Measurements from ENCODE around the gene FRMD5. TPM values are rescaled to one million over a fixed set of nuclear protein-coding genes. Genes with fewer than 3 reads are reported as not detected.

Gene FRMD5
- total RNA-seq, 2 donors from 2014 or later, result 0.33 to 0.37 TPM

DNA sequence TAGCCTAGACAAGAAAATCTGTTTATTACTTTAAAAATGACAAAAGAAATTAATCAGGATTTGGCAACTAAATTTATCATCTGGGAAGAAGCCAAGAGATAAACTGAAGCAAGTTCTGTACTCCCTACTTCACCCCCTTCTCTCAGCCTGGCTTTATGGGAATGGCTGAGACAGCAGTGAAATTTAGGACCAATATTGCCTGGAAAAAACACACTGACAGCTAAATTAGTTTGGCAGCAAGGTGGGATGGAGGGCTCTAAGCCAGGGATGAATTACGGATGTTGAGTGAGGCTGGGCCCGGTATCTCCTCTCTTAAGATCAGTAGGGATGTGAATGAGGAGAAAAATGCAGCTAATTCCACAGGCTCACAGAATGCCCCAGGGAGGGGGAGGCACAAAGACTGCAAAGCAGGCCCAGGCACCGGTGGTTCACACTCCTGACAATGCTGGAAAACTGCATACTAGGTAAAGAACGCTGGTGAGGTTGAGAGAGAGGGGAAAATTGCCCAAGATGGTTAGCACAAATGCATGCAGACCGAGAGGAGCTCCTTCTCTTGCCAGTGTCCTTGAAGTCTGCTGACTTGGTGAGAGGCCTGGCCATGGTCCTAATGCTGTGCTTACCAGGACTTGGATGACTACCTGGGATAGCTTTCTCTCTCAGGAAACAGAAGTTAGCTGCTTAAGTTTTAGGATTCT, 279.3 kb downstream of the FRMD5 start:
- intact Hi-C loops (cut with DNase I), result no loop called here

DNA sequence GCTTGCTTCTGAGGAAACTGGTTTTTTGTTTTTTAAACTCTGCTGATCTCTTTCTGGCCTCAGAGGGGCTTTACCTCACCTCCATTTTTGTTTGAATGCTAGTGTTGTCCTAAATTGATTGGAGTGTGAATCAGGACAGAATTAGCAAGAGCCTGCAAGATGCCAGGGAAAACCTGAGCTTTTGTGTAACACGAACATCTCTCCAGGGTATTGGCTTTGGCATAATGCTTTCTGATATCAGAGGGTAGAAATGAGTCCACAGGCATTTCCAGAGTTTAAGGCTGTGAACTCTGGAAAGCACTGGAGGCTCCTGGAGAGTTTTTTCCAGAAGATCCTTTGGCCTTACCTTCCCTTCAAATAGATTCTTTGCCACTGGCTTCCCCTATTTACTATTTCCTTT, 281.1 kb downstream of the FRMD5 start:
- intact Hi-C loops (cut with DNase I), result no loop called here
- no peak for DNase-seq (ENCODE audit: low spot score)

More for the DNA sequence above, 279.3 kb downstream of the FRMD5 start:
- no peak for DNase-seq (ENCODE audit: low spot score)

DNA sequence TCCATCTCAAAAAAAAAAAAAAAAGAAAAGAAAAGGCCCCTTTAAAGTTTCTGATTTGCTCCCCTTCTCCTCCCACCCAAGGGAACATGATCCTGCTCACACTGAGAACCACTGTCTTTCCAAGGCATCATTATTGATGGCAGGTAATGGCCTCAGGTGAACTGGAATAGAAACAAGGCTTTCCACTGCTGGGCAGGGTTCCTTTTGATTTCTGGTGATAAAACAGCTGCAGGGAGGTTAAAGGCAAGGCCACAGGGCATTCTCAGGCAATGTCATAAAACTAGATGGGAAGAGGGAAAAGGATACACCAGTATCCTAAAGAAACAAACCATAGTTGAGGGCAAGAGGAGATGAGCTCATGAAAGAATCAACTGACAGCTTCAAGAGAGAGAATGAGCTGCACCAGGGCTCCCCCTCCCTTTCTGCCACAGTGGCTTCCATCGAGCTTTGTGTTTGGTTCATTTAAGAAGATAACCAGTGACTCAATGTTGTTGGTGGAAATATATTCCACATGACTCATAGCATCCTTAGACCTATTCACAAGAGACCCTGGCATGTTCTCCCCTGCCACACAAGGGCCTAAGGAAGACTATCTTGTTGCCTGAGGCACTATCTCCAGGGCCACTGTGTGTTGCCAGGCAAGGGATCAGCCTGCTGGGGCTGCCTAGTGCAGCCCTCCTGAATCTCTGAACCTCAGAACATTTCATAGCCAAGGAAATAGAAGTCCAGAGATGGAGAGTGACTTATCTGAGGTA, 281.9 kb downstream of the FRMD5 start:
- DNase-seq (ENCODE audit: low spot score), result no peak
- intact Hi-C loops (cut with DNase I), result no loop called here

DNA sequence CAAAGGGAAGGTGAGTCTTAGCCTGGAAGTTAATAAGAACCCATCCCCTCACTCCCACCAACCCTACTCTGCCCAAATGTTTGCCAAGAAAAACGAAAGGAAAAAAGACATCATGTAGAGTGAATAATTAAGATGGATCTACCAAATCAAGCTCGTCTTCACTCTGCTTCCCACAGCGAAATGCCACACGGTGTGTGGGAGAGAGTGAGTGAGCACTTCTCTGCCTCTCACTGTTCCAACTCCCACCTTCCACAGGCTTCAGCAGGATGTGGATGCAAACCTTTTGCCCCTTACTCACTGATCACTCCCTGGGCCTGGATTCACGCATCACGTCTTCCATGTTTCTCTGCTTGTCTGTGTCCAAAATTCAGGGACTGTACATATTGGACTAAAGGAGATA, 282.9 kb downstream of the FRMD5 start:
- intact Hi-C loops (cut with DNase I), result no loop called here

DNA sequence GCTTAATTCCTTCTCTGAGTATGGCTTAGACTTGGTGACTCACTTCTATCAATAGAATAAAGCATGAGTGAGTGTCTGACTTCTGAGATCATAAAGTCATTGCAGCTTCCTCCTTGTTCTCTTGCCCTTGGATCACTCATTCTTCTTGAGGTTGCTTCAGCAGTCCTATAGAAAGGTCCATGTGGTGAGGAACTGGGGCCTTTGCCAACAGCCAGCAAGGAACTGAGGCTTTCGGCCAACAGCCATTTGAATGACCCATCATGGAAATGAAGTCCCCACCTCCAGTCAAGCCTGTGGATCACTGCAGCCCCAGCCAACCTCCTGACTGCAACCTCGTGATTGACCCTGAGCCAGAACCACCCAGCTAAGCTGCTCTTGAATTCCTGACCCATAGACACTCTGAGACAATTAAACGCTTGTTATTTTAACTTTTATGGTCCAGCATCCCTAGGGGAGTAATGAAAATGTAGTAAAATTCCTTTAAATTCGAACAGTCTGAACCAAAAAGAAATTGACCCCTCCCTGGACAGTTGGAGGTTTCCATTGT, 283.8 kb downstream of the FRMD5 start:
- intact Hi-C loops (cut with DNase I), result no loop called here
- DNase-seq (ENCODE audit: low spot score), result peak; percentile 86

More for the DNA sequence above, 282.9 kb downstream of the FRMD5 start:
- no peak for DNase-seq (ENCODE audit: low spot score)

DNA sequence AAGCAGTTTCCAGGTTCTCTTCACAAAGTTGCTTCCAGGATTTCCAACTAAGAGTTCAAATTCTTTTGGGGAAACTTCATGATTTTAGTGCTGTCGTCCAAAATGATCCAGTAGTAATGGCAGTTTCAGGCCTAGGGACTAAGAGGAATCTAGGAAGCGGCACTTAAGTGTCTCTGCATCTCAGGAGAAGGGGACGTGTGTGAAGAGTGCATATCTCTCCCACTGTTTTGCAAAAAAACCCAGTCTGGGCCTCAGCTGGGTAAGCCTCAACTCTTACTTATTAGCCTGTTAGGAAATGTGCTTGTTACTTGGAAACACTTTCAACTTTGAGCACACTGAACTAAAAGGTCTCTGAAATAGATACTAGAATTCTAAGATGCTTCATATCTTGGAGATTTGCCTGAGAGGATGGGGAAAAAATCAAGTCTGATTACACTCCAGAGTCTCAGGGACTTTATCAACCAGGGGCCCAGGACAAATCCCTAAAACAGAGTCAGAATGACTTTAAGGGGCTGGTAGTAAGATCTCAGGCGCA, 286.5 kb downstream of the FRMD5 start:
- intact Hi-C loops (cut with DNase I), result loop anchor here (10.0 kb wide), 2 partner anchors 156 to 306 kb away; no protein-coding TSS in a partner anchor
- no peak for DNase-seq (ENCODE audit: low spot score)

DNA sequence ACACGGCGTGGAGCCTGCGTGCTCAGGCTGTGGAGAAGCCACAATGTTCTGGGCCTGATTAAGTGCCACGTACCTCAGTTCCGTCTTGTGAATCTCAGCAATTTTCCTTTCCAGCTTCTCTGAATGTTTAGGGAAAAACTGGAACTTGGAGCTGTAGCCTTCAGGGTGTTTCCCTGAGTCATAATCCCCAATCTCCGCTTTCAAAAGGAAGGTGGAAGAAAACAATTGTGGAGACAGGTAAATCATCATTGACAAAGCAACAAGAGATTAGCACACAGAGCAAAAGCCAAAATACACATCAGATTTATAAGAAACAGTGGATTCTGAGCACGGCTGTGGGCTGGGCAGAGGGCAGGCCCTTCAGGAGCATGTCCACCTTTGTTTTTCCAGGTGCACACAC, 289.3 kb downstream of the FRMD5 start:
- no peak for DNase-seq (ENCODE audit: low spot score)
- intact Hi-C loops (cut with DNase I), result loop anchor here (10.0 kb wide), 2 partner anchors 159 to 309 kb away; no protein-coding TSS in a partner anchor

DNA sequence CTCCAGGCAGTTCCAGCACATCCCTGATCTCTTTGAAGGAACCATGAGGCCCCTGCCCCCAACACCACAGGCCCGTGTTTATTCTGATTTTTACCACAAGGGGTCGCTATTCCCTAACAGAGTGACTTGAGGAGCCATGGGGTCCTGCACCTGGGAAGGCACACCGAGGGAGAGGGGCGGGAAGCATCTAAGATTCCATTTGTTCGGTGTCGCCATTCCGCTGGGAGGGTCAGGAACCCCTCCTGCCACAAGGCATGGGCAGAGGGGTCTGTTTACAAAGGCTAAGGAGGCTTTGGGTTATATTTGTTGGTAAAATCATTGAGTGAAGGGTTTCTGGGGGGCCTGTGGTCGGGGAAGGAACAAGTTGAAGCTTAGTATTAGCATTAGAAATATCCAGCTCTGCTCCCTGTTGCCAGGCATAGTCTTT, 291.2 kb downstream of the FRMD5 start:
- DNase-seq (ENCODE audit: low spot score), result no peak
- intact Hi-C loops (cut with DNase I), result loop anchor here (10.0 kb wide), 2 partner anchors 161 to 311 kb away; no protein-coding TSS in a partner anchor

DNA sequence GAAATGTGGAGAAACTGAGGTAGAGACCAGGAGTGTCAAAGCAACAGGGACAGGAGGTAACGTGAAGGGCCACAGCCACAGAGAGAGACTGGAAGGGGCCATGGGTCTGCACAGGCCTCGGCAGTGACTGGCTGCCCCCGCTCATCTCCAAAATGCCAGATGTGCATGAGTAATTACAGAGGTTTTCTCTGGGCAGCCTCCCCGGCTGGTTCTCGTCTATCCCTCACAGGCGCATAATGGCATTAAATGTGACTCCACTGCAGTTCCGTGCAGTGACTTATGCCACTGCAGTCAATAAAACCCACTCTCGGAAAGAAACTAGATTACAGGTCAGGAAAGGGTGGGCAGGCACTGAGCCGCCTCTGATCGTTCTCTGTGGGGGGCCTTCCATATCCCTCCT, 293.6 kb downstream of the FRMD5 start:
- intact Hi-C loops (cut with DNase I), result loop anchor here (10.0 kb wide), 2 partner anchors 163 to 313 kb away; no protein-coding TSS in a partner anchor
- no peak for DNase-seq (ENCODE audit: low spot score)

DNA sequence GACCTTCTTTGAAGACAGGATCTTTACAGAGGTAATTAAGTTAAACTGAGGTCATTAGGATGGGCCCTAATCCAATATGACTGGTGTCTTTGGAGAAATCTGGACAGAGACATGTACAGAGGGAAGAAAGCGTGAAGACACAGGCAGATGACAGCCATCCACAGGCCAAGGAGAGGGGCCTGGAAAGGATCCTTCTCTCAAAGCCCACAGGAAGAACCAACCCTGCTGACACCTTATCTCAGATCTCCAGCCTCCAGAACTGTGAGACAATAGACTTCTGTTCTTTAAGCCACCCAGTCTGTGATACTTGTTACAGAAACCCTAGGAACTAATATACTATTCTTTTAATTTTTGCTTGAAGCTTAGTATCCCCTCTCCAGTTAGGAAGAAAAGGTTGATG, 294.1 kb downstream of the FRMD5 start:
- intact Hi-C loops (cut with DNase I), result loop anchor here (10.0 kb wide), 2 partner anchors 164 to 314 kb away; no protein-coding TSS in a partner anchor

DNA sequence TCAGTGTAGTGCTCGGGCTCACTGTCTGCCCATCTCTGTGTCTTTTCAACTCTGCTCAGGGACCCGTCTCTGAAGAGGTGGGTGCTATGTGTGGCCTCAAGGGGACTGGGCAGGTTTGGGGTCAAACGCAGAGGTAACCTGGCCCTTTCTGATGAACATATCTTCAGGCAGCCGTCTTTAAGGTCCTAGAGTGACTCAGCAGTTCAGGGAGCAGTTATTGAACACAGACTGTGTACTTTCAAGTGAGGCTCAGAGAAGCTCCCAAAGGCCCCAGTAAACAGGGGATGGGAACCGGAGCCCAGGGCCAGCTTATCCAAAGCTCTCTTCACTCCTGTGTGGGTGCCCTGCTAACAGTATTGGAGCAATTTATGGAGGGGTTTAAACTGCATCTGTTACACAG, 295.1 kb downstream of the FRMD5 start:
- intact Hi-C loops (cut with DNase I), result loop anchor here (10.0 kb wide), 2 partner anchors 165 to 315 kb away; no protein-coding TSS in a partner anchor
- DNase-seq (ENCODE audit: low spot score), result no peak

More for the DNA sequence above, 294.1 kb downstream of the FRMD5 start:
- DNase-seq (ENCODE audit: low spot score), result no peak

DNA sequence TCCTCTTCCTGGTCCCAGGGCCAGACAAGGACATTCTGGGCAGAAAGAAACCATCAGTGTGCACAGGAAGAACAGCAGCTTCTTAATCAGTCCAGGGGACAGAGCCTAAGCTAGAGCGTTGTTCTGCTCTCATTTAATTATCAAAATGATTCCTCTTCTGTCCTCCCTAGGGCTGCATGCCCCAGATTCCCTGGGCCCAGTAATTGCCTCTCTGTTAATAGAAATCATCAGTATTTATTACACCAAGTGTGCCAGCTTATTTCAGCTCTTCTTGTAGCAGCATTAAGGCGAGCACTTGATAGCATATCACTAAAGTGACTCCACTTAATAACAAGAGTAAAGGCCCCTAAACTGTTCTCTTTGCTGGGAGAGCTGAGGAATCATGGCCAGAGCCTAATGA, 296.2 kb downstream of the FRMD5 start:
- DNase-seq (ENCODE audit: low spot score), result no peak
- intact Hi-C loops (cut with DNase I), result no loop called here

DNA sequence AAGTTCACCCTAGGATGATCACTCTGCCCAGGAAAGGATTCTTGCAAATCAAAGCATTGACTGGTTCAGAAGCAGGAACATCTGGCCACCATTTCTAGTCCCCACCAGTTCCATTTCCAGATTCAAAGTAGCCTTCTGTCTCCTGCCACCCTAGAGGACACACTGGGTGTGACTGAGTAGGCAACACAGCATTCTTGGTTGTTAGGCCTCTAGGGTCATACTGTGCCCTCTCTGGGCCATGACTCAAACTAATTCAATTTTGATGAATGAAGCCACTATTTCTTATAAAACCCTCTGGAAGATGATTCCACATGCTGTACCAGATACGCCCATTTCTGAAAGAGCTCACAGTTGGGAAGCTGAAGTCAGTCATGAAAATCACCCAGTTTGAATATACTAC, 298.5 kb downstream of the FRMD5 start:
- DNase-seq (ENCODE audit: low spot score), result no peak
- intact Hi-C loops (cut with DNase I), result no loop called here

DNA sequence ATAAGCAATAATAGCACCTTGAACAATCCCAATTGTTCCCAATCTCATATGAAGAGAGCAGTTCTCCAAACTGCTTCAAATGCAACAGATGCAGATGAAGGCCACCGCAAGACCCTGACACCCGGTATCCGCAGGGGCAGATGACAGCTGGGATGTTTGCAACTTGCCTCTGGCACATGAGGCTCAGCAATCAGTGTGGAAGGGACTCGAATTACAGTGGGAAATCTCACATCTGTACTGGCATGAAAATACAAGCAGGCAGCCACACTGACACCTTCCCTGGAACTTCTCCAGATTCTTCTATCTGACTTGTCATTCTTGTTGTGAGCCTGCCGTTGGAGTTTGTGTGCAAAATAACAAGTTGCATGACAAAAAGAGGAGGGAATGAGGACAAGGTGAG, 299.5 kb downstream of the FRMD5 start:
- intact Hi-C loops (cut with DNase I), result no loop called here
- no peak for DNase-seq (ENCODE audit: low spot score)

DNA sequence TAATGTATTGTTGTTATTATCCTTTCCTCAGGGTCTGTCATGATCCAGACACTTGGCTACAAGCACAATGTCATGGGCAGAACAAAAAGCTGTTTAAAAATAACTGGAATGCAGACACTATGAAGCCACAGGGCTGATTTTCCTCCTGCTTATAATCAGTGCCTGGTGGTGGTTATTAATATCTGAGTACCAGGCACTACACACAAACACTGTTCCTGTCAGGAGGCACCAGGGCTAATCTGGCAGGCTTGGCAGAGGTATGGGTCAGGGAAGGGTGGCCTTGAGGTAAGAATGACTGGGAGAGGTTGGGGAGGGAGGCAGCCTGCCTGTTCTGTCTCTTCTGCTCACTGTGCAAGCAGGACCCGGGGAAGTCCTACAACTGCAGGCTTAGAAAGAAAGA, 301.1 kb downstream of the FRMD5 start:
- DNase-seq (ENCODE audit: low spot score), result no peak
- intact Hi-C loops (cut with DNase I), result no loop called here

DNA sequence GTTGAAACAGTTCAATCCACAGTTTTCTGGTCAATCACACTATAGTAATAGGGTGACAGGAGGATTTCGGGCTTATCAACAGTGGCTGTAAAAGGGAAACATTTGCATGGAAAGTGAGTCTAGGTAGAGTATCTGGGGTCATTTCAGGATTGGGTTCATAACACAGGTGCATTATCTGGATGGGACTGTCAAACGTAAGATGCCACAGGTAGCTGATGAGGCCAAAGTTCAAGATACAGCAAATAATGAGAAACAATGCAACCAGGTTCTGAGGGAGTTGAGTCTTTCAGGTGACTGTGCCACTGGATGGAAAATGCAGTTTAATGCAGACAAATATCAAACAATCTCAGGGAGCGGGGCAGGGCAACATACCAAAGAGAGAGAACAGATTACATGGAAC, 306.0 kb downstream of the FRMD5 start:
- intact Hi-C loops (cut with DNase I), result loop anchor here in 1 of 2 donors (10.0 kb wide), 1 partner anchor 346 kb away; no protein-coding TSS in a partner anchor
- no peak for DNase-seq (ENCODE audit: low spot score)

DNA sequence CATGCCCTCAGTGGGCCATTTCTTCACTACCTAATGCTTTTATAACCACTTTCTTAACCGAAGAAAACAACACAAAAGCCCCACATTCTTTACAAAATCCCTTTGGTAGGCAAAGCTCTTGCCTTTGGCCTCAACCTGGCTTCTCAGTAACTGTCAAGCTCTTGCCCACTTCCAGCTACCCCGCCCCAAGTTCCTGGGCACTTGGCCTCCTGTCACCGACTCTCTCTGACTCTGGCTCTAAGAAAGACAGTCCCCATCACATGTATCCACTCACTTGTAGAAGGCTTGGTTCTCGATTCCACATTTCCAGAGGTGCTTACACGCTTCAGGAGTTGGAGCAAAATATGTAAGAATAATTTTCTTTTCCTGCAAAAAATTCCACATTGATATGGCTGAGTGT, 307.2 kb downstream of the FRMD5 start:
- no peak for DNase-seq (ENCODE audit: low spot score)
- intact Hi-C loops (cut with DNase I), result loop anchor here in 1 of 2 donors (10.0 kb wide), 1 partner anchor 347 kb away; no protein-coding TSS in a partner anchor

DNA sequence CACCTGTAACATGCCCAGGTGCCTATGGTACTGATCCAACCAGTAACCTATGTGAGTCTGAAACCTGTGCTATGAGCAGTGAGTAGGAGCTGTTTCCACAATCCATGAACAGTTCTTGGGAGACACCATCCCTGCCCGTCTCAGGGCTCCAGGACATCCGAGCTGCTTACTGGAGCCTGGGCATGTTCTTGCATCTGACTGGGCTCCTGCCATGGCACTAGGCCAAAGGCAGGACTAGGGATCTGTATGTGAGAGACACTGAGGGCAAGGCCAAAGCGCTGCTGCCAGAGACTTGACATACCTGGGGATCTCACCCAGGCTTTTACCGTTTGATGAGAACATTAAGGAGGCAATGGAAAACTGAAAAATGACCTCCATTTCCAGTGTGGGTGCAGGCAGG, 308.5 kb downstream of the FRMD5 start:
- intact Hi-C loops (cut with DNase I), result loop anchor here in 1 of 2 donors (10.0 kb wide), 1 partner anchor 348 kb away; no protein-coding TSS in a partner anchor
- peak; percentile 32 for DNase-seq (ENCODE audit: low spot score)

DNA sequence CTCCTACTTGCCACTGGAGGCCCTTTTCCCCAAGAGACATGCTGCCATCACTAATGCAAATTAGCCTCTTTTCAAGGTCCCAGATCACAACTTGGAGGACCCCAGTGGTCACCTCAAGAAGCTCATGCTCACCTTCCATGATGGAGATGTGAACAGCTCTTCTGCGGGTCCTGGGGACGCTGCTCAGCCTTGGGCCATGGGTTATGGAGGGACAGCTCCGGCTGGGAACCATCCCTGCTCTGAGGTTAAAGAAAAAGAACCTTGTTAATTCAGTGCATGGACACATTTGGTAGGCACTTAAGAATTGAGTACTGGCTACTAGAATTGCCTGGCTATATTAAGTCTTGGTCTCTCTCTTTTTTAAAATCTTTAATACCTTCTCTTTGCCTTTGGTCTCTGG, 311.5 kb downstream of the FRMD5 start:
- intact Hi-C loops (cut with DNase I), result loop anchor here in 1 of 2 donors (10.0 kb wide), 1 partner anchor 351 kb away; no protein-coding TSS in a partner anchor
- DNase-seq (ENCODE audit: low spot score), result peak; percentile 67
